CD4-positive, alpha-beta T cell (primary cell): ENCODE measurements around the gene PRKAB2. TPM values are rescaled to one million over a fixed set of nuclear protein-coding genes. Genes with fewer than 3 reads are reported as not detected.

Source experiments
- ATAC-seq: fragments of 200-7000 bp; cut with Tn5 transposase; one replicate; pipeline ENCODE4 v1.10.0; 2022; ENCODE audit warnings: mild to moderate bottlenecking; ENCODE audit not compliant: poor library complexity
- CTCF ChIA-PET: fragments of 350-600 bp; sonication (Branson Sonifier 250); formaldehyde crosslinking; loops from one replicate; lab custom pipeline; 2021; ENCODE audit warnings: antibody characterized with exemption, inconsistent platforms; lab: Charles Lee
- POLR2A ChIA-PET: fragments of 350-600 bp; sonication (Branson Sonifier 250); formaldehyde crosslinking; loops from one replicate; lab custom pipeline; 2021; ENCODE audit warnings: antibody characterized with exemption, inconsistent platforms; lab: Charles Lee
- DNase-seq, 14 experiments: peaks; one replicate each; pipeline ENCODE4 v3.0.0-alpha.2; 2013 to 2020; ENCODE audit warnings: mixed read lengths in 2 of 14
- H3K27ac ChIP-seq, 2 donors: one replicate each; pipeline versions ENCODE4 v1.5.1 to v1.7.0; 2013; ENCODE audit warnings: low read length in 2 of 2, low read depth in 1 of 2, mild to moderate bottlenecking in 1 of 2
- H3K27me3 ChIP-seq, 2 experiments: 1 replicate in 1 of 2; 2 replicates in 1 of 2; pipeline versions ENCODE4 v1.6.1 to v1.7.0; 2013; ENCODE audit warnings: low read length in 2 of 2, control low read depth in 1 of 2, mild to moderate bottlenecking in 1 of 2, moderate library complexity in 1 of 2; ENCODE audit not compliant: insufficient read depth in 2 of 2, control insufficient read depth in 1 of 2
- H3K36me3 ChIP-seq: one replicate; pipeline ENCODE4 v1.6.1; 2013; ENCODE audit warnings: low read length, control low read depth; ENCODE audit not compliant: insufficient read depth
- H3K4me1 ChIP-seq: one replicate; pipeline ENCODE4 v1.6.1; 2013; ENCODE audit warnings: low read length, control low read depth; ENCODE audit not compliant: insufficient read depth
- H3K4me3 ChIP-seq: one replicate; pipeline ENCODE4 v1.5.1; 2013; ENCODE audit warnings: mild to moderate bottlenecking, low read length, moderate library complexity
- H3K9me3 ChIP-seq, 2 experiments: 1 replicate in 1 of 2; 2 replicates in 1 of 2; pipeline versions ENCODE4 v1.6.1 to v1.7.0; 2013; ENCODE audit warnings: low read length in 2 of 2, mild to moderate bottlenecking in 2 of 2, control low read depth in 1 of 2, moderate library complexity in 1 of 2; ENCODE audit not compliant: control insufficient read depth in 1 of 2, insufficient read depth in 1 of 2
- H3K27ac Mint-ChIP-seq: one replicate; pipeline ENCODE4 v1.8.0; 2020; ENCODE audit warnings: mixed read lengths
- H3K27me3 Mint-ChIP-seq: one replicate; pipeline ENCODE4 v1.8.0; 2021; ENCODE audit warnings: mixed read lengths
- H3K36me3 Mint-ChIP-seq: one replicate; pipeline ENCODE4 v1.8.0; 2021; ENCODE audit warnings: low read depth, mixed read lengths
- H3K4me1 Mint-ChIP-seq: one replicate; pipeline ENCODE4 v1.8.0; 2021; ENCODE audit warnings: low read depth, mixed read lengths
- H3K4me3 Mint-ChIP-seq: one replicate; pipeline ENCODE4 v1.8.0; 2020; ENCODE audit warnings: mild to moderate bottlenecking, mixed read lengths
- H3K9me3 Mint-ChIP-seq: one replicate; pipeline ENCODE4 v1.8.0; 2020; ENCODE audit warnings: mixed read lengths
- CTCF ChIP-seq: fragments of 200-600 bp; IDR thresholded peaks from one replicate; pipeline ENCODE4 v1.8.0; 2022; ENCODE audit warnings: antibody characterized with exemption, mild to moderate bottlenecking
- intact Hi-C, 2 experiments: fragments of 100-400 bp; cut with DNase I in 1 of 2; cut with micrococcal nuclease in 1 of 2; formaldehyde crosslinking; loops; one replicate each; pipeline versions ENCODE4 v1.15.1 to v1.9.0; 2023 to 2025; cut with DNase I, micrococcal nuclease
- total RNA-seq, 174 experiments: library from RNA in 2 of 174; stranded (reverse) in 2 of 174; gene quantifications; one replicate each; pipeline ENCODE4 v1.2.3 and lab custom pipeline; 2021 to 2026

Gene PRKAB2
- total RNA-seq, 2 experiments from 2014 or later = 7.4 to 9.6 TPM

GRCh38 chr1:147214325-147214724, 42.1 kb upstream of the PRKAB2 start:
- H3K4me1 ChIP-seq = no peaks in the 10 kb centered on the region
- ChIA-PET POLR2A (no interaction called here), CTCF (no interaction called here)
- no peak for DNase-seq
- no peaks in the 10 kb centered on the region for H3K36me3 ChIP-seq
- ATAC-seq = no peak
- Mint-ChIP-seq H3K9me3 (no peaks in the 10 kb centered on the region), H3K27me3 (no peaks in the 10 kb centered on the region), H3K4me1 (no peaks in the 10 kb centered on the region), H3K36me3 (no peaks in the 10 kb centered on the region), H3K4me3 (no peak overlapping the region), H3K27ac (no peak overlapping the region)
- no peak overlapping the region for H3K4me3 ChIP-seq
- no peaks in the 10 kb centered on the region for H3K9me3 ChIP-seq
- TF ChIP-seq CTCF = no peak
- intact Hi-C loops = no loop called here
- no peaks in the 10 kb centered on the region for H3K27me3 ChIP-seq
- no peak overlapping the region for H3K27ac ChIP-seq

GRCh38 chr1:147213271-147213670, 41.0 kb upstream of the PRKAB2 start:
- H3K4me1 ChIP-seq = no peaks in the 10 kb centered on the region
- no peaks in the 10 kb centered on the region for H3K9me3 ChIP-seq
- Mint-ChIP-seq H3K9me3 (no peaks in the 10 kb centered on the region), H3K27ac (no peak overlapping the region), H3K27me3 (no peaks in the 10 kb centered on the region), H3K4me1 (no peaks in the 10 kb centered on the region), H3K36me3 (no peaks in the 10 kb centered on the region), H3K4me3 (no peak overlapping the region)
- H3K36me3 ChIP-seq = no peaks in the 10 kb centered on the region
- TF ChIP-seq CTCF = no peak
- CTCF ChIA-PET = no interaction called here
- POLR2A ChIA-PET = no interaction called here
- intact Hi-C loops = no loop called here
- no peaks in the 10 kb centered on the region for H3K27me3 ChIP-seq
- no peak overlapping the region for H3K27ac ChIP-seq
- no peak overlapping the region for H3K4me3 ChIP-seq
- ATAC-seq (no peak), DNase-seq (no peak)

GRCh38 chr1:147211577-147211976, 39.3 kb upstream of the PRKAB2 start:
- POLR2A ChIA-PET = no interaction called here
- Mint-ChIP-seq H3K36me3 (no peaks in the 10 kb centered on the region), H3K4me1 (no peaks in the 10 kb centered on the region), H3K27ac (no peak overlapping the region), H3K27me3 (no peaks in the 10 kb centered on the region), H3K9me3 (no peaks in the 10 kb centered on the region), H3K4me3 (no peak overlapping the region)
- H3K4me1 ChIP-seq = no peaks in the 10 kb centered on the region
- intact Hi-C loops = no loop called here
- H3K27me3 ChIP-seq = no peaks in the 10 kb centered on the region
- no peak overlapping the region for H3K4me3 ChIP-seq
- no peak overlapping the region for H3K27ac ChIP-seq
- no peaks in the 10 kb centered on the region for H3K36me3 ChIP-seq
- ATAC-seq (no peak), DNase-seq (no peak)
- H3K9me3 ChIP-seq = no peaks in the 10 kb centered on the region
- CTCF ChIA-PET = no interaction called here
- TF ChIP-seq CTCF = no peak
